Neural progenitor cell (in vitro differentiated cells): ENCODE data around the gene CORO6. TPM values are rescaled to one million over a fixed set of nuclear protein-coding genes. Genes with fewer than 3 reads are reported as not detected.

Experiments used
- DNase-seq: peaks from one replicate; pipeline ENCODE4 v3.0.0-alpha.2; 2016; ENCODE audit warnings: low spot score
- H2AFZ ChIP-seq: fragments of 200-600 bp; sonication (generic); replicated peaks from 2 replicates; pipeline ENCODE4 v1.6.1; 2016; ENCODE audit warnings: antibody characterized with exemption
- H3F3A ChIP-seq: fragments of 200-600 bp; sonication (generic); 2 replicates; pipeline ENCODE4 v1.6.1; 2016; ENCODE audit warnings: antibody characterized with exemption, low read depth
- H3K27ac ChIP-seq: fragments of 200-600 bp; sonication (generic); 2 replicates; pipeline ENCODE4 v1.5.1; 2016; ENCODE audit warnings: mild to moderate bottlenecking
- H3K27me3 ChIP-seq: fragments of 200-600 bp; sonication (generic); 2 replicates; pipeline ENCODE4 v1.6.1; 2016; ENCODE audit warnings: mild to moderate bottlenecking, moderate library complexity
- H3K36me3 ChIP-seq: fragments of 200-600 bp; sonication (generic); 2 replicates; pipeline ENCODE4 v1.5.1; 2016
- H3K4me1 ChIP-seq: fragments of 200-600 bp; sonication (generic); 2 replicates; pipeline ENCODE4 v1.6.1; 2016; ENCODE audit warnings: mixed run types
- H3K4me2 ChIP-seq: fragments of 200-600 bp; sonication (generic); 2 replicates; pipeline ENCODE4 v1.6.1; 2016
- H3K4me3 ChIP-seq: fragments of 200-600 bp; sonication (generic); 2 replicates; pipeline ENCODE4 v1.5.1; 2016
- H3K79me2 ChIP-seq: fragments of 200-600 bp; sonication (generic); 2 replicates; pipeline ENCODE4 v1.6.1; 2016; ENCODE audit warnings: low read depth
- H3K9ac ChIP-seq: fragments of 200-600 bp; sonication (generic); 2 replicates; pipeline ENCODE4 v1.6.1; 2016
- H3K9me3 ChIP-seq: fragments of 200-600 bp; sonication (generic); 2 replicates; pipeline ENCODE4 v1.5.1; 2016; ENCODE audit warnings: low read depth
- H4K20me1 ChIP-seq: fragments of 200-600 bp; sonication (generic); 2 replicates; pipeline ENCODE4 v1.6.1; 2016; ENCODE audit warnings: low read depth
- H3K27ac Mint-ChIP-seq: 3 replicates; pipeline ENCODE4 v1.8.0; 2021; ENCODE audit warnings: mixed read lengths
- H3K27me3 Mint-ChIP-seq: 2 replicates; pipeline ENCODE4 v1.8.0; 2022; ENCODE audit warnings: low read depth, mild to moderate bottlenecking, inconsistent platforms, moderate library complexity, mixed read lengths; ENCODE audit not compliant: insufficient read depth
- H3K36me3 Mint-ChIP-seq: 3 replicates; pipeline ENCODE4 v1.8.0; 2021; ENCODE audit warnings: mixed read lengths
- H3K4me1 Mint-ChIP-seq: 3 replicates; pipeline ENCODE4 v1.8.0; 2021; ENCODE audit warnings: mixed read lengths
- H3K4me3 Mint-ChIP-seq: 3 replicates; pipeline ENCODE4 v1.8.0; 2021; ENCODE audit warnings: mild to moderate bottlenecking, moderate library complexity, mixed read lengths
- H3K9me3 Mint-ChIP-seq: 3 replicates; pipeline ENCODE4 v1.8.0; 2020; ENCODE audit warnings: mixed read lengths
- CTCF ChIP-seq: fragments of 200-600 bp; sonication (generic); IDR thresholded peaks from 2 replicates; pipeline ENCODE4 v1.5.1; 2017; ENCODE audit warnings: antibody characterized with exemption, mild to moderate bottlenecking
- EZH2 ChIP-seq: fragments of 200-600 bp; sonication (generic); IDR thresholded peaks from 2 replicates; pipeline ENCODE4 v1.6.1; 2017; ENCODE audit warnings: antibody characterized with exemption, mild to moderate bottlenecking, moderate library complexity
- EZH2phosphoT487 ChIP-seq: fragments of 200-600 bp; sonication (generic); IDR thresholded peaks from 2 replicates; pipeline ENCODE4 v1.6.1; 2017; ENCODE audit warnings: antibody characterized with exemption
- total RNA-seq: library from RNA; depleted of rRNA; stranded (reverse); fragments of >200 nt; gene quantifications from 2 replicates; pipeline ENCODE4 v1.2.3, GENCODE V29; 2015; ENCODE audit warnings: low replicate concordance

The CORO6 gene
- total RNA-seq, 1 donor from 2014 or later = 3.9 TPM

DNA sequence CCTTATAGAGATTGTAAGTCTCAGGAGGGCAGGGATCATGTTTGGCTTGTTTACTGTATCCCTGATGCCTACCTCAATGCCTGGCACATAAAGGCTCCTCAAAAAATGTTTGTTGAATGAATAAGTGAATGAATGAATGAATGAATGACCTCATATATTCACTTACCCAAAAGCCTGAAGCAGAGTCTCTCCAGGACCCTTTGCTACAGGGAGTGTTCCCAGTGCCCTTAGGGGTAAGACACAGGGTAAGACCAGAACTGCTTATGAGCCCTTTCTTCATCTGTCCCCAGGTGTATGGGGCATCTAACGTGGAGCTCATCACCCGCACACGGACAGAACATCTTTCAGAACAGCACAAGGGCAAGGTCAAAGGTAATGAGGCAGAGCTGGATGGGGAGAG, 12.3 kb downstream of the CORO6 start:
- H3K79me2 ChIP-seq = no peaks in the 10 kb centered on the region
- no peak for DNase-seq
- Mint-ChIP-seq H3K9me3 (no peaks in the 10 kb centered on the region), H3K4me3 (no peak overlapping the region), H3K27me3 (peaks cover 11% of the 10 kb centered on the region), H3K36me3 (peaks cover 9% of the 10 kb centered on the region), H3K4me1 (peaks cover 21% of the 10 kb centered on the region), H3K27ac (no peak overlapping the region)
- peaks cover 21% of the 10 kb centered on the region for H3F3A ChIP-seq
- H3K36me3 ChIP-seq = no peaks in the 10 kb centered on the region
- H3K4me3 ChIP-seq = no peak overlapping the region
- peaks cover 18% of the 10 kb centered on the region for H3K4me1 ChIP-seq
- H4K20me1 ChIP-seq = no peaks in the 10 kb centered on the region
- H3K4me2 ChIP-seq = no peak overlapping the region
- no peak overlapping the region for H3K9ac ChIP-seq
- peaks cover 12% of the 10 kb centered on the region for H3K27me3 ChIP-seq
- H3K9me3 ChIP-seq = no peaks in the 10 kb centered on the region
- no peak overlapping the region for H2AFZ ChIP-seq
- H3K27ac ChIP-seq = no peak overlapping the region
- no peak for TF ChIP-seq EZH2
- no peak for TF ChIP-seq EZH2phosphoT487
- TF ChIP-seq CTCF = no peak

DNA sequence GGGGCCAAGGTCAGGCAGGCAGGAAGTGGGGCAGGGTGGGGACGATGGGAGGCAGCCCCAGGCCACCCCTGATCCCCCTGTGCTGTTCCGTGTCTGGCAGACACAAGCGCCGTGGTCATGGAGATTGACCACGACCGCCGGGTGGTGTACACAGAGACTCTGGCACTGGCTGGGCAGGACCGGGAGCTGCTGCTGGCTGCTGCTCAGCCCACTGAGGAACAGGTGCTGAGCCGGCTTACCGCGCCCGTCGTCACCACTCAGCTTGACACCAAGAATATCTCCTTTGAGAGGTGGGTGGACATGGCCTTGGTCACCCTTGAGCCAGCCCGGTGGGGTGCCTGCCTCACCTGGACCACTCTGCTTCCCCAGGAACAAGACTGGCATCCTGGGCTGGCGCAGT, 13.7 kb downstream of the CORO6 start:
- TF ChIP-seq EZH2 (no peak), CTCF (no peak), EZH2phosphoT487 (no peak)
- no peak overlapping the region for H3K4me3 Mint-ChIP-seq
- Histone ChIP-seq H3F3A (peaks cover 7% of the 10 kb centered on the region), H3K27ac (no peak overlapping the region), H3K4me1 (peaks cover 5% of the 10 kb centered on the region), H3K4me2 (no peak overlapping the region), H3K4me3 (no peak overlapping the region), H3K9me3 (no peaks in the 10 kb centered on the region), H3K27me3 (peaks cover 7% of the 10 kb centered on the region), H3K36me3 (no peaks in the 10 kb centered on the region), H2AFZ (no peak overlapping the region), H3K9ac (no peak overlapping the region), H4K20me1 (no peaks in the 10 kb centered on the region), H3K79me2 (no peaks in the 10 kb centered on the region)
- H3K9me3 Mint-ChIP-seq = no peaks in the 10 kb centered on the region
- H3K27me3 Mint-ChIP-seq = peaks cover 2% of the 10 kb centered on the region
- DNase-seq = no peak
- H3K4me1 Mint-ChIP-seq = peaks cover 9% of the 10 kb centered on the region
- peaks cover 9% of the 10 kb centered on the region for H3K36me3 Mint-ChIP-seq
- no peak overlapping the region for H3K27ac Mint-ChIP-seq

DNA sequence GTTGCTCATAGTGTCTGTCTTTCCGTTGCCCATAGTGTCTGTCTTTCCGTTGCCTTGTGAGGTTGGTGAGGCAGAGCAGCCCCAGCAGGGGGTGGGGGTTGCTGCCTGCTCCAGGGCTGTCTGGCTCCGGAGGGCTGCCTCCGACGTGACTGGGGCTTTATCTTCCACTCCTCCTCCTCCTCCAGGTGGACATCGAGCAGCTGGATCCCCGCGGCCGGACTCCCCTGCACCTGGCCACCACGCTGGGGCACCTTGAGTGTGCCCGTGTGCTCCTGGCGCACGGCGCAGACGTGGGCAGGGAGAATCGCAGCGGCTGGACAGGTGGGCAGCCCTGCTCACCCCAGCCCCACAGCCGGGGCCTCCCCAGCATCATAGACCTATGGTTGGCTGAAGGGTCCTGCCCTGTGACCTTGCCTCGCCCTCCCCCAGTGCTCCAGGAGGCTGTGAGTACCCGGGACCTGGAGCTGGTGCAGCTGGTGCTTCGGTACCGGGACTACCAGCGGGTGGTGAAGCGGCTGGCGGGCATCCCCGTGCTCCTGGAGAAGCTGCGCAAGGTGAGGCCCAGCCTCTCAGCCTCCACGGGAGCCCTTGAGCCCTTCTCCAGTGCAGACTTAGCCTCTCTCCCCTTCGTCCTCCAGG, 15.0 kb downstream of the CORO6 start:
- Histone ChIP-seq H2AFZ (no peak overlapping the region), H3K9ac (no peak overlapping the region), H3K4me1 (no peaks in the 10 kb centered on the region), H4K20me1 (no peaks in the 10 kb centered on the region), H3K4me2 (no peak overlapping the region), H3K4me3 (no peak overlapping the region), H3K27ac (no peak overlapping the region), H3K9me3 (no peaks in the 10 kb centered on the region), H3F3A (peaks cover 1% of the 10 kb centered on the region), H3K27me3 (peaks cover 1% of the 10 kb centered on the region), H3K79me2 (peaks cover 6% of the 10 kb centered on the region), H3K36me3 (no peaks in the 10 kb centered on the region)
- no peak overlapping the region for H3K27ac Mint-ChIP-seq
- DNase-seq = no peak
- H3K4me3 Mint-ChIP-seq = no peak overlapping the region
- H3K4me1 Mint-ChIP-seq = peaks cover 6% of the 10 kb centered on the region
- H3K36me3 Mint-ChIP-seq = peaks cover 10% of the 10 kb centered on the region
- no peak for TF ChIP-seq EZH2phosphoT487
- no peak for TF ChIP-seq EZH2
- H3K9me3 Mint-ChIP-seq = no peaks in the 10 kb centered on the region
- peaks cover 2% of the 10 kb centered on the region for H3K27me3 Mint-ChIP-seq

DNA sequence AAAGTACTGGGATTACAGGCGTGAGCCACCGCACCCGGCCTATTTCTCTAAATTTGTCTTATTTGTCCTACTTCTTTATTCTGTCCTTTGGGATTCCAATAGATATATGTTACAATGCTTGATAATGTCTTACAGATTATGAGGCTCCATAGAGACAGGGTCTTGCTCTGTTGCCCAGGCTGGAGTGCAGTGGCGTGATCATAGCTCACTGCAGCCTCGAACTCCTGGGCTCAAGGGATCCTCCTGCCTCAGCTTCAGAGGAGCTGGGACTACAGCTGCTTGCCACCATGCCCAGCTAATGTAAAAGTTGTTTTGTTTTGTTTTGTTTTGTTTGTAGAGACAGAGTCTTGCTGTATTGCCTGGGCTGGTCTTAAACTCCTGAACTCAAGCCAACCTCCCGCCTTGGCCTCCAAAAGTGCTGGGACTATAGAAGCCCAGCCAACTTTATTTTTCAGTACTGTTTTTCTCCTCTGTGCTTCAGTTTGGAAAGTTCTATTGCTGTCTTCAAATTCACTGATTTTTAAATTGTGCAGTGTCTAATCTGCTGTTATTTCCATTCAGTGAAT, 19.5 kb downstream of the CORO6 start:
- Histone ChIP-seq H2AFZ (no peak overlapping the region), H3K36me3 (no peaks in the 10 kb centered on the region), H3K27ac (no peak overlapping the region), H3K9me3 (no peaks in the 10 kb centered on the region), H3K27me3 (no peaks in the 10 kb centered on the region), H3K4me3 (no peak overlapping the region), H3K79me2 (peaks cover 31% of the 10 kb centered on the region), H3F3A (peaks cover 7% of the 10 kb centered on the region), H4K20me1 (no peaks in the 10 kb centered on the region), H3K9ac (no peak overlapping the region), H3K4me2 (no peak overlapping the region), H3K4me1 (peaks cover 13% of the 10 kb centered on the region)
- H3K4me3 Mint-ChIP-seq = no peak overlapping the region
- peaks cover 16% of the 10 kb centered on the region for H3K4me1 Mint-ChIP-seq
- no peak for DNase-seq
- no peaks in the 10 kb centered on the region for H3K9me3 Mint-ChIP-seq
- peaks cover 3% of the 10 kb centered on the region for H3K36me3 Mint-ChIP-seq
- H3K27me3 Mint-ChIP-seq = peaks cover 5% of the 10 kb centered on the region
- no peak for TF ChIP-seq EZH2
- TF ChIP-seq EZH2phosphoT487 = no peak
- TF ChIP-seq CTCF = no peak
- peak overlapping the region; percentile 51 for H3K27ac Mint-ChIP-seq
